HepG2 (cell line): ENCODE measurements around the gene NFS1. TPM values are rescaled to one million over a fixed set of nuclear protein-coding genes. Genes with fewer than 3 reads are reported as not detected.

Experiments
- ATAD3A ChIP-seq: sonication (generic); formaldehyde crosslinking; IDR thresholded peaks from 2 replicates; pipeline ENCODE4 v1.4.0; 2020; ENCODE audit warnings: missing genetic modification reagents
- CAMTA2 ChIP-seq: sonication (generic); formaldehyde crosslinking; IDR thresholded peaks from 2 replicates; pipeline ENCODE4 v1.4.0; 2020; ENCODE audit warnings: mild to moderate bottlenecking, missing genetic modification reagents, borderline replicate concordance
- FOXK2 ChIP-seq: fragments of 450-650 bp; IDR thresholded peaks from 2 replicates; pipeline ENCODE4 v1.6.1; 2016
- HNF1A ChIP-seq, 2 experiments: sonication (generic) in 1 of 2; formaldehyde crosslinking in 1 of 2; IDR thresholded peaks; 2 replicates each; pipeline versions ENCODE4 v1.4.0 to v1.6.1; 2016 to 2020; ENCODE audit warnings: borderline replicate concordance in 1 of 2, low read depth in 1 of 2, mild to moderate bottlenecking in 1 of 2, missing genetic modification reagents in 1 of 2
- JDP2 ChIP-seq: sonication (generic); formaldehyde crosslinking; IDR thresholded peaks from 2 replicates; pipeline ENCODE4 v1.8.1; 2022; ENCODE audit warnings: missing genetic modification reagents, borderline replicate concordance
- KAT8 ChIP-seq: IDR thresholded peaks from 2 replicates; pipeline ENCODE4 v1.6.1; 2016; ENCODE audit warnings: missing genetic modification reagents, missing compliant biosample characterization
- MXD3 ChIP-seq: IDR thresholded peaks from 2 replicates; pipeline ENCODE4 v1.6.1; 2016; ENCODE audit warnings: mild to moderate bottlenecking, missing biosample characterization, missing genetic modification reagents
- MYPOP ChIP-seq: sonication (generic); formaldehyde crosslinking; IDR thresholded peaks from 2 replicates; pipeline ENCODE4 v1.8.1; 2023; ENCODE audit warnings: mild to moderate bottlenecking, moderate library complexity, missing genetic modification reagents
- POGK ChIP-seq: sonication (generic); formaldehyde crosslinking; conservative IDR thresholded peaks from 2 replicates; pipeline ENCODE4 v1.8.0; 2022; ENCODE audit warnings: mild to moderate bottlenecking, moderate library complexity, missing genetic modification reagents
- REST ChIP-seq, 2 experiments: IDR thresholded peaks; 2 replicates each; pipeline ENCODE4 v1.6.1; 2011 to 2012; ENCODE audit warnings: low read length in 2 of 2, borderline replicate concordance in 1 of 2, low read depth in 1 of 2, mild to moderate bottlenecking in 1 of 2, moderate library complexity in 1 of 2
- SIX4 ChIP-seq: sonication (generic); formaldehyde crosslinking; IDR thresholded peaks from 2 replicates; pipeline ENCODE4 v1.4.0; 2020; ENCODE audit warnings: missing genetic modification reagents
- ZBTB7B ChIP-seq: sonication (generic); formaldehyde crosslinking; IDR thresholded peaks from 2 replicates; pipeline ENCODE4 v1.4.0; 2020; ENCODE audit warnings: missing genetic modification reagents
- ZMAT3 ChIP-seq: sonication (generic); formaldehyde crosslinking; conservative IDR thresholded peaks from 2 replicates; pipeline ENCODE4 v1.7.0; 2021; ENCODE audit warnings: missing genetic modification reagents
- ZNF143 ChIP-seq: sonication (generic); formaldehyde crosslinking; IDR thresholded peaks from 2 replicates; pipeline ENCODE4 v1.4.0; 2020; ENCODE audit warnings: missing genetic modification reagents
- ZNF225 ChIP-seq: sonication (generic); formaldehyde crosslinking; IDR thresholded peaks from 2 replicates; pipeline ENCODE4 v1.4.0; 2020; ENCODE audit warnings: mild to moderate bottlenecking, missing genetic modification reagents
- ZNF382 ChIP-seq: sonication (generic); formaldehyde crosslinking; IDR thresholded peaks from 2 replicates; pipeline ENCODE4 v1.5.0; 2020; ENCODE audit warnings: missing genetic modification reagents, mild to moderate bottlenecking, borderline replicate concordance
- ZNF644 ChIP-seq: IDR thresholded peaks from 2 replicates; pipeline ENCODE4 v1.6.1; 2016; ENCODE audit warnings: low read depth
- polyA plus RNA-seq, 8 experiments: library from polyadenylated mRNA; depleted of rRNA in 3 of 8; stranded (reverse) in 7 of 8; unstranded in 1 of 8; fragments of >200 nt; fragmentation: Illumina TruSeq in 4 of 8; extraction: Trizol in 4 of 8; gene quantifications; 2 replicates each; pipeline versions ENCODE4 v1.2.1 to v1.2.3, GENCODE V29; 2011 to 2016; ENCODE audit warnings: low read depth in 4 of 8, missing spikeins in 1 of 8, mixed read lengths in 1 of 8; ENCODE audit not compliant: insufficient read depth in 1 of 8
- total RNA-seq, 5 experiments: library from RNA; depleted of rRNA; stranded (reverse); fragments of >200 nt; fragmentation: Illumina TruSeq; extraction: Trizol; gene quantifications; 2 replicates each; pipeline ENCODE4 v1.2.3, GENCODE V29; 2016; ENCODE audit warnings: low read depth in 1 of 5

Gene NFS1
- total and polyA plus RNA-seq, 2 of the 13 experiments (the other 11 are each of a cell fraction or from before 2014, with no cell fraction given), result 65.9 to 88.1 TPM

GRCh38 chr20:35702051-35702823, 3.1 kb upstream of the NFS1 start (continued):
- no peak for TF ChIP-seq HNF1A (IDR thresholded peaks at IDR 0.05; ENCODE audit: low read depth)
- TF ChIP-seq HNF1A (CRISPR knock-in tag; IDR thresholded peaks at IDR 0.05; ENCODE audit: borderline replicate concordance), result no peak
- TF ChIP-seq SIX4 (CRISPR knock-in tag), result no peak
- TF ChIP-seq ATAD3A (CRISPR knock-in tag), result no peak
- TF ChIP-seq ZNF143 (CRISPR knock-in tag), result no peak
- TF ChIP-seq REST (IDR thresholded peaks at IDR 0.05; ENCODE audit: borderline replicate concordance in 1 of 2, low read depth in 1 of 2, low read length in 2 of 2), result no peak
- TF ChIP-seq FOXK2, result no peak
- TF ChIP-seq ZNF644, result no peak
- 0 out of 2 replicates have a peak, but pooled peaks have one; percentile 60 for TF ChIP-seq MXD3
- TF ChIP-seq ZMAT3 (CRISPR knock-in tag), result no peak
- TF ChIP-seq ZNF225 (CRISPR knock-in tag), result no peak
- TF ChIP-seq ZNF382 (CRISPR knock-in tag), result no peak
- no peak for TF ChIP-seq KAT8
- TF ChIP-seq JDP2 (CRISPR knock-in tag), result no peak
- TF ChIP-seq POGK, result no peak
- TF ChIP-seq MYPOP (CRISPR knock-in tag), result peak; percentile 39; the same call in 1 of the 2 replicates
- TF ChIP-seq CAMTA2 (CRISPR knock-in tag), result no peak
- TF ChIP-seq ZBTB7B (CRISPR knock-in tag), result no peak
